Esophagus muscularis mucosa (tissue), 4 donors: ENCODE data around the gene ADPRHL1. TPM values are rescaled to one million over a fixed set of nuclear protein-coding genes. Genes with fewer than 3 reads are reported as not detected.

Experiments
- DNase-seq: peaks from one replicate; pipeline ENCODE4 v3.0.0-alpha.2; 2017; ENCODE audit errors: extremely low spot score
- H3K27ac ChIP-seq, 4 donors: fragments of 200-600 bp; sonication (generic); replicated peaks in 1 of 4; 1 replicate in 3 of 4; 2 replicates in 1 of 4; pipeline ENCODE4 v1.5.1; 2016 to 2019; ENCODE audit warnings: mild to moderate bottlenecking in 1 of 4
- H3K27me3 ChIP-seq, 4 donors: fragments of 200-600 bp; sonication (generic); one replicate each; pipeline versions ENCODE4 v1.5.1 to v1.6.0; 2016 to 2019
- H3K36me3 ChIP-seq, 4 donors: fragments of 200-600 bp; sonication (generic); one replicate each; pipeline ENCODE4 v1.5.1; 2016 to 2019
- H3K4me1 ChIP-seq, 4 donors: fragments of 200-600 bp; sonication (generic); one replicate each; pipeline ENCODE4 v1.5.1; 2016 to 2019
- H3K4me3 ChIP-seq, 4 donors: fragments of 200-600 bp; sonication (generic); 1 replicate in 2 of 4; 2 replicates in 2 of 4; pipeline ENCODE4 v1.5.1; 2016 to 2019; ENCODE audit warnings: mild to moderate bottlenecking in 4 of 4, moderate library complexity in 1 of 4
- H3K9me3 ChIP-seq, 4 donors: fragments of 200-600 bp; sonication (generic); 1 replicate in 3 of 4; 2 replicates in 1 of 4; pipeline ENCODE4 v1.5.1; 2016 to 2019
- CTCF ChIP-seq, 3 experiments: fragments of 200-600 bp in 2 of 3; fragments of 450-650 bp in 1 of 3; sonication (generic) in 2 of 3; IDR thresholded peaks; one replicate each; pipeline ENCODE4 v1.5.1; 2017 to 2019; ENCODE audit warnings: antibody characterized with exemption in 3 of 3, mild to moderate bottlenecking in 2 of 3, moderate library complexity in 1 of 3
- EP300 ChIP-seq: sonication (generic); formaldehyde crosslinking; IDR thresholded peaks from one replicate; pipeline ENCODE4 v1.6.1; 2017; ENCODE audit warnings: antibody characterized with exemption
- POLR2A ChIP-seq: fragments of 450-650 bp; IDR thresholded peaks from one replicate; pipeline ENCODE4 v1.6.1; 2017; ENCODE audit warnings: antibody characterized with exemption, moderate library complexity, mild to moderate bottlenecking, low read depth
- POLR2AphosphoS5 ChIP-seq, 2 donors: sonication (generic); formaldehyde crosslinking; IDR thresholded peaks; one replicate each; pipeline ENCODE4 v1.6.1; 2017; ENCODE audit warnings: antibody characterized with exemption in 2 of 2
- WGBS: methylation state at CpG from one replicate; pipeline ENCODE4 v1.1.5; 2018; 5-methylcytosine and 5-hydroxymethylcytosine counted together
- intact Hi-C: fragments of 100-400 bp; cut with DNase I; formaldehyde crosslinking; loops from one replicate; pipeline ENCODE4 v1.15.1; 2023
- total RNA-seq, 4 donors: library from RNA; depleted of rRNA; stranded (reverse); fragments of >200 nt; gene quantifications; one replicate each; pipeline versions ENCODE4 v1.1.0 to v1.2.1, GENCODE V29; 2016

ADPRHL1 gene
- total RNA-seq, 4 donors from 2014 or later = 6.9 to 26.2 (median 11.0) TPM

DNA sequence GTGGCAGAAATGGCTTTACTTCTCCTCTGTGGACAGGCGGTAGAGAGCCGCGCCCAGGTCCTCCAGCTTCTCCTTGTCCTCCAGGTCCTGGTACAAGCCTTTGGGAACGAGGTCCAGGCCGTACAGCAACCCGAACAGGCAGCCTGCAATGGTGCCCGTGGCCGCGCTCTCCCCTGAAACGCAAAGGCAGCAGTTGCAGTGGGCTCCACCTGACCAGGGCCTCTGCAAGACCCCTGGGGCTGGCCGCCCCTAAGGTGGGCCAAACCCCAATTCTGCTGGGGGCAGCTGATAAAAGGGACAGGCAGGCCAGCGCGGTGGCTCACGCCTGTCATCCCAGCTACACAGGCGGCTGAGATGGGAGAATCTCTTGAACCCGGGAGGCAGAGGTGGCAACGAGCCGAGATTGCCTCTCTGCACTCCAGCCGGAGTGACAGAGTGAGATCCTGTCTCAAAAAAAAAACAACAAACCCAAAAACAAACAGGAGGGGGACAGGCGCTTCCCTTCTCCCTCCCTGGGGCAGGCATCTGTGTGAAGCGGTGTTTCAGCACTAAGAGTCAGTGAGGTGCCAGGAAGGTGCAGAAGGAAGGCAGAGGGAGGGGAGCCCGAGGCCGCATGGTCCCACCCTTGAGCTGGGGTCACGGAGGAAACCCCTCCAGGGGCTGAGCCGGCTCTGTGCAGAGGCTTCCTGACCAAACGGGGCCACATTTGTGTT is 30.3 kb downstream of the ADPRHL1 start:
- Histone ChIP-seq H3K4me1 (peaks cover 0 to 23% (median 15%) of the 10 kb centered on the region in 4 donors), H3K36me3 (peaks cover 0 to 62% (median 2%) of the 10 kb centered on the region in 4 donors), H3K27ac (peak overlapping the region; percentile 71 to 81 (median 76)), H3K4me3 (no peak overlapping the region), H3K9me3 (no peaks in the 10 kb centered on the region), H3K27me3 (no peaks in the 10 kb centered on the region)
- 90% methylated on average over 16 of the region's 26 CpGs for WGBS
- no peak for TF ChIP-seq POLR2A
- TF ChIP-seq POLR2AphosphoS5 (IDR thresholded peaks at IDR 0.05) = no peak
- TF ChIP-seq EP300 = no peak
- no peak for TF ChIP-seq CTCF (IDR thresholded peaks at IDR 0.05)
- intact Hi-C loops = no loop called here
- no peak for DNase-seq

DNA sequence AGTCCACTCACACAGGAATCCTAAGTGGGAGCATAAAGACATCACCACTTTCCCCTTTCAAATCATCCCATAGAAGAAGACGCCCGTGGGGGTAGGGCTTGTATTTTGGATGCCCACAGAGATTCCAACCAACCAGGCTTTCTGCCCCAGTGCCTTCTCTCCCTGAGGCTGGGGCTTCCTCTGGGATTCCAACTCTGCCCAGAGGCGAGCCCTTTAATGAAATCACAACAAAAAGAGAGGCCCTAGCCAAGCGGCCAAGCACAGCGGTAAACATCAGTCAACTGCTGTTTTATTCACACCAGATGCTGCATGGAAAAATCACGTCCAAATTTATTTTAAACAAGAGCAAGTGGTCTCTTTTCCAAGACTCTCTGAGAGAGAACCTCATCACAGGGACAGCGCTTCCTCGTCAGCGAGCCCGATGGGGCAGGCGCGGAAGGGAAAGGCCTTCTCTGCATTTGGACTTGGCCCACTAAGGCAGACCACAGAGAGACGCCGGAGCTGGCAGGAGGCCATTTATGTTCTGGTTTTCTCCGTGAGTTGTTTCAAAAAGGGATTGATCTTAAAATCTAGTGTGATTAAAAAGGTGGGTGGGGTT is 31.5 kb downstream of the ADPRHL1 start:
- peak overlapping the region; percentile 71 to 81 (median 76) for H3K27ac ChIP-seq
- intact Hi-C loops = no loop called here
- peak overlapping the region; percentile 6 to 24 (median 6) for H3K4me3 ChIP-seq
- peaks cover 0 to 20% (median 15%) of the 10 kb centered on the region in 4 donors for H3K4me1 ChIP-seq
- peaks cover 0 to 52% (median 2%) of the 10 kb centered on the region in 4 donors for H3K36me3 ChIP-seq
- TF ChIP-seq POLR2A (no peak), POLR2AphosphoS5 (IDR thresholded peaks at IDR 0.05) (peak in 1 of 2 donors; percentile 7), EP300 (no peak), CTCF (IDR thresholded peaks at IDR 0.05) (no peak)
- WGBS = 26% methylated on average over 15 of the region's 15 CpGs
- no peaks in the 10 kb centered on the region for H3K9me3 ChIP-seq
- H3K27me3 ChIP-seq = no peaks in the 10 kb centered on the region
- DNase-seq = no peak

- Histone ChIP-seq H3K4me1 (peaks cover 0 to 20% (median 15%) of the 10 kb centered on the region in 4 donors), H3K4me3 (no peak overlapping the region), H3K9me3 (no peaks in the 10 kb centered on the region), H3K27ac (peak overlapping the region; percentile 71 to 81 (median 76)), H3K27me3 (no peaks in the 10 kb centered on the region), H3K36me3 (peaks cover 0 to 45% (median 2%) of the 10 kb centered on the region in 4 donors)
- intact Hi-C loops = no loop called here
- no peak for DNase-seq
- no peak for TF ChIP-seq CTCF (IDR thresholded peaks at IDR 0.05)
- TF ChIP-seq EP300 = no peak
- no peak for TF ChIP-seq POLR2AphosphoS5 (IDR thresholded peaks at IDR 0.05)
- TF ChIP-seq POLR2A = no peak
- WGBS = 77% methylated on average over 12 of the region's 38 CpGs
Observed at GRCh38 chr13:113420833-113421600, 32.3 kb downstream of the ADPRHL1 start.

- Histone ChIP-seq H3K36me3 (peaks cover 0 to 45% (median 2%) of the 10 kb centered on the region in 4 donors), H3K9me3 (no peaks in the 10 kb centered on the region), H3K27me3 (no peaks in the 10 kb centered on the region), H3K27ac (no peak overlapping the region), H3K4me1 (peaks cover 0 to 22% (median 16%) of the 10 kb centered on the region in 4 donors), H3K4me3 (no peak overlapping the region)
- TF ChIP-seq EP300 (no peak), POLR2AphosphoS5 (IDR thresholded peaks at IDR 0.05) (no peak), CTCF (IDR thresholded peaks at IDR 0.05) (no peak), POLR2A (no peak)
- intact Hi-C loops = no loop called here
- DNase-seq = no peak
- WGBS = 91% methylated on average over 15 of the region's 15 CpGs
Observed at GRCh38 chr13:113420232-113420631, 33.1 kb downstream of the ADPRHL1 start.
